Neural cell (in vitro differentiated cells): ENCODE results near the gene TSPYL2.

Experiments
- EP300 ChIP-seq: fragments of 450-650 bp; conservative IDR thresholded peaks from 2 replicates; pipeline ENCODE4 v1.6.1; 2014; ENCODE audit warnings: antibody characterized with exemption, mild to moderate bottlenecking, moderate library complexity; ENCODE audit not compliant: poor library complexity, severe bottlenecking
- EZH2 ChIP-seq: fragments of 200-600, 300-800 bp; shearing (Covaris generic), sonication (generic); IDR thresholded peaks from 2 replicates; pipeline ENCODE4 v1.6.1; 2014; ENCODE audit warnings: antibody characterized with exemption, low read length, borderline replicate concordance, mild to moderate bottlenecking; ENCODE audit not compliant: insufficient read depth, poor library complexity, severe bottlenecking
- MXI1 ChIP-seq: fragments of 450-650 bp; conservative IDR thresholded peaks from 2 replicates; pipeline ENCODE4 v1.6.1; 2014; ENCODE audit warnings: antibody characterized with exemption, mild to moderate bottlenecking; ENCODE audit not compliant: poor library complexity, severe bottlenecking
- POLR2AphosphoS5 ChIP-seq: IDR thresholded peaks from 2 replicates; pipeline ENCODE4 v1.6.1; 2012
- RAD21 ChIP-seq: fragments of 450-650 bp; conservative IDR thresholded peaks from 2 replicates; pipeline ENCODE4 v1.6.1; 2014; ENCODE audit warnings: antibody characterized with exemption, mild to moderate bottlenecking, moderate library complexity
- REST ChIP-seq: IDR thresholded peaks from 2 replicates; pipeline ENCODE4 v1.6.1; 2012; ENCODE audit warnings: borderline replicate concordance
- SMC3 ChIP-seq: fragments of 450-650 bp; conservative IDR thresholded peaks from 2 replicates; pipeline ENCODE4 v1.6.1; 2014; ENCODE audit warnings: antibody characterized with exemption, mild to moderate bottlenecking, moderate library complexity; ENCODE audit not compliant: poor library complexity
- TAF1 ChIP-seq: IDR thresholded peaks from 2 replicates; pipeline ENCODE4 v1.6.1; 2012; ENCODE audit warnings: low read depth
- TF ChIP-seq, protein P1 (sequence below): fragments of 450-650 bp; IDR thresholded peaks from 2 replicates; pipeline ENCODE4 v1.5.1; 2014; ENCODE audit warnings: antibody characterized with exemption, mild to moderate bottlenecking, moderate library complexity; ENCODE audit not compliant: poor library complexity, severe bottlenecking

DNA sequence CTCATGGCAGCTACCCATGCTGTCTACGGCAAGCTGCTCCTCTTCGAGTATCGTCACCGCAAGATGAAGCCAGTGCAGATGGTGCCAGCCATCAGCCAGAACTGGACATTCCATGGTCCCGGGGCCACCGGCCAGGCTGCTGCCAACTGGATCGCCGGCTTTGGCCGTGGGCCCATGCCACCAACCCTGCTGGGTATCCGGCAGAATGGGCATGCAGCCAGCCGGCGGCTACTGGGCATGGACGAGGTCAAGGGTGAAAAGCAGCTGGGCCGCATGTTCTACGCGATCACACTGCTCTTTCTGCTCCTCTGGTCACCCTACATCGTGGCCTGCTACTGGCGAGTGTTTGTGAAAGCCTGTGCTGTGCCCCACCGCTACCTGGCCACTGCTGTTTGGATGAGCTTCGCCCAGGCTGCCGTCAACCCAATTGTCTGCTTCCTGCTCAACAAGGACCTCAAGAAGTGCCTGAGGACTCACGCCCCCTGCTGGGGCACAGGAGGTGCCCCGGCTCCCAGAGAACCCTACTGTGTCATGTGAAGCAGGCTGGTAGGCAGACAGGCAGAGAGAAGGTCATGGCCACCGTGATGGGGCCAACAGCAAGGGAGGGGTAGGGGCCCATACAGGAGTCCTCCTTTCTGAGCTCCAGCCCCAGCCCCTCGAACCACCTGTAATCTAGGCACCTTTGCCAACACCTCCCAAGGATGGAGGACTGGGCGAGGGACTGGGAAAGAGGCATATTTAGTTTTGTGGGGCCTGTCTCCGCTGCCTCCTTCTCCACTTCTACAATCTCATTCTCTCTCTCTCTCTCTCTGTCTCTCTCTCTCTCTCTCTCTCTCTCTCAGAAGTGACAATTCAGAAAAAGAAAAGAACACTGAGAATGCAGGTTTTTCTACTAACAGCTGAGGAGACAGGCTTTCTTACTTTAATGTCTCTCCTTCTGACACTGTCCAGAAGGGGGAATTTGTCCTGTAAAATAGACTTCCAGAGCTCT, 4.7 kb upstream of the TSPYL2 start:
- no peak for TF ChIP-seq REST
- TF ChIP-seq, protein P1, sequence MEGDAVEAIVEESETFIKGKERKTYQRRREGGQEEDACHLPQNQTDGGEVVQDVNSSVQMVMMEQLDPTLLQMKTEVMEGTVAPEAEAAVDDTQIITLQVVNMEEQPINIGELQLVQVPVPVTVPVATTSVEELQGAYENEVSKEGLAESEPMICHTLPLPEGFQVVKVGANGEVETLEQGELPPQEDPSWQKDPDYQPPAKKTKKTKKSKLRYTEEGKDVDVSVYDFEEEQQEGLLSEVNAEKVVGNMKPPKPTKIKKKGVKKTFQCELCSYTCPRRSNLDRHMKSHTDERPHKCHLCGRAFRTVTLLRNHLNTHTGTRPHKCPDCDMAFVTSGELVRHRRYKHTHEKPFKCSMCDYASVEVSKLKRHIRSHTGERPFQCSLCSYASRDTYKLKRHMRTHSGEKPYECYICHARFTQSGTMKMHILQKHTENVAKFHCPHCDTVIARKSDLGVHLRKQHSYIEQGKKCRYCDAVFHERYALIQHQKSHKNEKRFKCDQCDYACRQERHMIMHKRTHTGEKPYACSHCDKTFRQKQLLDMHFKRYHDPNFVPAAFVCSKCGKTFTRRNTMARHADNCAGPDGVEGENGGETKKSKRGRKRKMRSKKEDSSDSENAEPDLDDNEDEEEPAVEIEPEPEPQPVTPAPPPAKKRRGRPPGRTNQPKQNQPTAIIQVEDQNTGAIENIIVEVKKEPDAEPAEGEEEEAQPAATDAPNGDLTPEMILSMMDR = no peak
- no peak for TF ChIP-seq MXI1
- no peak for TF ChIP-seq EZH2
- no peak for TF ChIP-seq RAD21
- no peak for TF ChIP-seq EP300
- TF ChIP-seq SMC3 = no peak
- TF ChIP-seq POLR2AphosphoS5 = no peak
- no peak for TF ChIP-seq TAF1
